NCI-H2029 (cell line): ENCODE measurements around the gene MTF1.
A peak's percentile ranks its signal among the peaks of the same experiment; 100 is the strongest.

Experiments used
- DNase-seq: peaks from one replicate; lab custom pipeline; 2025; lab: John Stamatoyannopoulos, UW

The MTF1 gene

DNA sequence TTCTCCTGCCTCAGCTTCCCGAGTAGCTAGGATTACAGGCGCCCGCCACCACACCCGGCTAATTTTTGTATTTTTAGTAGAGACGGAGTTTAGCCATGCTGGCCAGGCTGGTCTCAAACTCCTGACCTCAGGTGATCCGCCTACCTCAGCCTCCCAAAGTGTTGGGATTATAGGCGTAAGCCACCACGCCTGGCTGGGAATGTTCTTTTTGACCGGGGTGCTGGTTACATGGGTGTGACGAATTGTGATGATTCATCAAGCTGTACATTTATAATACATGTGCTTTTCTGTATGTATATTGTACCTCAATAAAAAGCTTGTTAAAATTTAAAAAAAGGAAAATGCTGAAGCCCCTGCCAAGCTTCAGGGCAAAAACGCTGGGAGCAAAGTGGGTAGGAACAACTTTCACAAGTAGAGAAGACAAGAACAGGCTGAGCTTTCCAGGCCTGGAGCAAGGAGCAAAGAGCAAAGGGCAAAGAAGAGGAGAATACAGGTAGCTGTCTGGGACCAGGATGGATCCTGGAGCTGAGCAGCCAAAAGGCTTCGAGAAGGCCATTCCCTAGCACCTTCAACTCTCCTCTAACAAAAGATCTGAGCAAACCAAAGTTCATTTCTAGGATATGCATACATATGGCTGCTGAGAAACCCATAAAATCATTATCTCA lies 30.9 kb downstream of the MTF1 start:
- DNase-seq = no peak

DNA sequence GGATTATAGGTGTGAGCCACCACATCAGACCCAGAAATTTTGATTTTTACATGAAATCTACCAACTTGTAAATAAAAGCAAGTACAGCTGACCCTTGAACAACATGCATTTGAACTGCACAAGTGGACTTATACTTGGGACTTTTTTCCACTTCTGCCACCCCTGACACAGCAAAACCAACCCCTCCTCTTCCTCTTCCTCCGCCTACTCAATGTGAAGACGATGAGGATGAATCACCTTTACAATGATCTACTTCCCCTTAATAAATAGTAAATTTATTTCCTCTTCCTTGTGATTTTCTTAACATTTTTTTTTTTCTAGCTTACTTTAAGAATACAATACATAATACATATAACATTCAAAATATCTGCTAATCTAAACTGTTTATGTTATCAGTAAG lies 33.9 kb downstream of the MTF1 start:
- DNase-seq = no peak

DNA sequence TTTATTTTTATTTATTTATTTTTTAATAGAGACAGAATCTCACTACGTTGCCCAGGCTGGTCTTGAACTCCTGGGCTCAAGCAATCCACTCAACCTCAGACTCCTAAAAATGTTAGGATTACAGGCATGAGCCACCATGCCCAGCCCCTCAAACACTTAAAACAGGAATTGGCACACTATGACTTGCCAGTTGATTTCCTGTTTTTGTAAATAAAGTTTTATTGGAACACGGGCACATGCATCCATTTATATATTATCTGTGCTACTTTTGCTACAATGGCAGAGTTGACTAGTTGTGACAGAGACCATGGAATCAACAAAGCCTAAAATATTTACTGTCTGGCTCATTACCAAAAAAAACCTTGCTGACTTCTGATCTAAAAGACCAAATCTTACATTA lies 35.4 kb downstream of the MTF1 start:
- DNase-seq = no peak

DNA sequence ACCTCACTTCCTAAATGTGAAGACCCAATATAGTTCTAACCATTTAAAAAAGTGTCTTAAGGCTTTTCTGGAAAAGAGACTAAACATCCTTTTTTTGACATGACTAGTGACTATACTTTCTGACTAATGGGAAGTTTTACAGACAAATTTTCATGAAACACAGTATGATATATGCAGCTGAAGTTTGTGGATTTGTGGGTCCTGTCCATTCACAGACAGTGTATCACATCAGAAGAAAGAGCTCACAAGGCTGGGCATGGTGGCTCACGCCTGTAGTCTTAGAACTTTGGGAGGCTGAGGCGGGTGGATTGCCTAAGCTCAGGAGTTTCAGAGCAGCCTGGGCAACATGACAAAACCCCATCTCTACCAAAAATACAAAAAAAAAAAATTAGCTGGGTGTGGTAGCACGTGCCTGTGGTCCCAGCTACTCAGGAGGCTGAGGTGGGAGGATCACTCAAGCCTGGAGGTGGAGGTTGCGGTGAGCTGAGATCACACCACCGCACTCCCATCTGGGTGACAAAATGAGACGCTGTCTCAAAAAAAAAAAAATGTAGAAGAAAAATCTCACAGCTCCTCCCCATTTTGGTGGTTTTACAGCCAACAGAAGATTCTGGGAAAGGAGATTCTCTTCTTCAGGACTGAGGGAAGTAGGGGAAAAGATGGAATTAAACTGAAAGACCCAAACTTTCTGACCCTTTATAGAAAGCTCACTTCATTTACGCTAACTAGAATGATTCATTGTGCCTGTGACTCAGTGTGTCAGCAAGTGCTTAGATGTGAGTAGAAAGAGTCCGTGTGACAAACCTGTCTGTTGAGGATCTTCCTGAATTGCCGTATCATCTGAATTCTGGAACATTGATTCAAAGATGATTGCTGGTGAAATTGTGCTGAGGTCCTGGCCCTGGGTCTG lies 36.2 kb downstream of the MTF1 start:
- no peak for DNase-seq

DNA sequence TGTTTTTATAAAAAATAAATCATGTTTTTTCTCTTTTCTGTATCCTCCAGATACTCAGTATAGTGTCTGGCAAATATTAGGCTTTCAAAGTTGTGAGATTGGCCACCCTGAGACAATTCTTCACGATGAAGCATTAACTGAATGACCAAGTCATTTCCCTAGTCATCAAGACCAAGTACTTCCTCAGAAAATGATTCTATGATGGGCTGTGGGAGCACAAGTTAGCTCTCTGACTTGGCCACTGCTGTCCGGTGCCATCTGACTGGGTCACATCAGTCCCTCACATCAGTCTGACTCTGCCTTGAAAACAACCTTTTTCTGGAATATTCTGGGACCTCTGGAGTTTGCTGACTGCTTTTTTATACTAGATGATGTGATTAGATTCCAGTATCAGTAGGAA lies 37.9 kb downstream of the MTF1 start:
- no peak for DNase-seq

DNA sequence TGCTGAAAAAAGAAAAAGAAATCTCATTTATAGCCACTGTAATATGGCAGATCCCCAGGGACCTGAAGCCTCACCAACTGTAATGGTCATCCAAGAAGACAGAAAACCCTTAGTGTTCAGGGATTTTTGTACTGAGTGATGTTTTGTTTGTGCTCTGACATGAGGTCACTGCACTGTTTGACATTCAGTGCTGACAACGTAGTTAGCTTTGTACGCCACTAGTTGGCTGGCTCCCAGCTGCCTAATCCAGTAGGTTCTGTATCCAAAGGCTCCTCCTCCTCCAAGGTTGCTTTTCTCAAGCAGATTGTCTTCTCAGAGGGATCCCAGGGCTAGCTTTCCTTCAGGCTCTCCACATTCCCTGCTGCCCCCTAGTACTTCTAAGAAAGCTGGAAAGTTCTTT lies 41.9 kb downstream of the MTF1 start:
- peak; percentile 67 for DNase-seq

DNA sequence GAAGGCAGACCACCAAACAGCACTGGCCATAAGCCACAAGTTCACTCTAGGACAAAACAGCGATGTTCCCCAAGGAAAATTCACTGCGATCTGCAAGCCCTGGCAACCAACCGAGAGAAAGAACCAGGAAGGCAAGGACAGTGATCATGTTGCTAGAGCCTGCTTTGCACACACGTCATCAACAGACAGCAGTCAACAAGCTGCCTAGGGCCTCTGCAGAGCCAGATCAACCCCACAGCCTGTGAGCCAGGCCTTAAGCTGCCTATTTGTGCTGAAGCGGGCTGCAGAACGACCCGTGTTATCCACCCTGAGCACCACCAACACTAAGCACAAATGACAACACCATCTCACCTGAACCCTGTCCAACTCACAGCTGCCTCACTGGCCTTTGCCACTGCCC lies 45.1 kb downstream of the MTF1 start:
- no peak for DNase-seq

DNA sequence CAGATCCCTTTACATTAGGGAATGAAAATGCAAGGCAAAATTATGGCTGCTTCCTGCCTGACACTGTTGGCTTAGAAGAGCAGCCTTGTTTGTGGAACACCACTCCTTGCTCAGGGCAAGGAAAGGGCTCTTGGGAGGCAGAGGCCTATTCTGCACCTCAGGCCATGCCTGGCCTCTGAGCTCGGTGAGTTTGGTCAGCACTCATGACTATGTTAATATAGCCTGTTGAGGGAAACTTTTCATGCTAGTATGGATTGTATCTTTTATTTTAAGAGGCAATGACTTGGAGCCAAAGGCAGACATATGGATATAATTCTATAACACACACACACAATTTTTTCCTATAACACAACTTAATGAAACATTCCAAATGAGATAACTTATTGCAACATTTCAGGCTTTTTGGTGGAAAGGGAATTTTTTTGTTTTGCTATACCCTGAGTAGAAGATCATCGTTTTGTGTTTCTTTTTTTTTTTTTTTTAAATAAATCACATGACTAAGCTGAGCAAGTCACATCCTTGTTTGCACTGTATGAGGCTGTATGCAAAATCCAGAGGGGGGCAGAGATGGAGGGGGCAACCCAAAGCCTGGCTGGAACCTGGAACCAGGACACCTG lies 45.8 kb downstream of the MTF1 start:
- no peak for DNase-seq

DNA sequence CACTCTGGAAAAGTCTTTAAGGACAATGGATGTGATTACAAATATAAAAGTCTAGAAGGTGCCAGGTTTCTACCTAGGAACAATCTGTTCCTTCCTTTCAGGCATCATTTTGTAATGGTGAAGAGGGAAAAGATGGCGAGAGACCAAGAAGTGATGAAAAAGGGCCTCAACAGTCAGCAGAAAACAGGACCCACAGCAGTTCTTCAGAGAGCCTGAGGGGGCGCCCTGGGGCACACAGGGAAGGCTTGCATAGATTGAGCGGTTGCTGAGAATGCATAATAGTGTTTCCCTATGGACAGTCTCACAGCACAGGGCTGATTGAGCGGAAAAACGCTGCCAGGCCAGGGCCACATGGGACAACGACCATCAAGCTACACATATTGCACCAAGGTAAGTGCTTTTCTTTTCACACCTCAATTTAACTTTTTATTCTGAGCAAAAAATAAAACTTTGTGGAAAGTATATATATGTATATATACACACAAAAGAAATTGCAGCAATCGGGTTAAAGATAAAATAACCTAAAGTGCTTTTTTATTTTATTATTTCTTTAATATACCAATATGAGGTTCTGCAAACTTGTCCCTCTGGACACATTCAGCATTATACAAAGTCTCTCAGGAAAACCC lies 48.3 kb downstream of the MTF1 start:
- DNase-seq = peak; percentile 94

DNA sequence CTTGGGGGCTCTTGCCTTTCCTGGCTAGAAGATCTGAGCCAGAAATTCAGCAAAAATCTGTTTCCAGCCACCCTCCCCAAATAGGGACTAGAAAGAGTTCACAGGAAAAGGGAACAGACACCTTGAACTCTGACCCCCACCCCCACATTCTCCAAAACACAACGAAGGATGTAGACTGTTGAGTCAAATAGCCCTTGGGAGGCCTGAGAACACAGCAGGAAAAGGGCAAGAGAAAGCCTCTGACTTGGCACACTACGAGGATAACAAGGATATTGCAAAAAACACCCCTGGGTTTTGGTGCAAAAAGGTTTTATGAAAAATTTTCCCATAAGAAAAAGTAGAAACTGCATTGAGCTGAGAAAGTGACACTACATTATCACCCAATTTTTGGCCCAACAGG lies 49.5 kb downstream of the MTF1 start:
- DNase-seq = no peak

DNA sequence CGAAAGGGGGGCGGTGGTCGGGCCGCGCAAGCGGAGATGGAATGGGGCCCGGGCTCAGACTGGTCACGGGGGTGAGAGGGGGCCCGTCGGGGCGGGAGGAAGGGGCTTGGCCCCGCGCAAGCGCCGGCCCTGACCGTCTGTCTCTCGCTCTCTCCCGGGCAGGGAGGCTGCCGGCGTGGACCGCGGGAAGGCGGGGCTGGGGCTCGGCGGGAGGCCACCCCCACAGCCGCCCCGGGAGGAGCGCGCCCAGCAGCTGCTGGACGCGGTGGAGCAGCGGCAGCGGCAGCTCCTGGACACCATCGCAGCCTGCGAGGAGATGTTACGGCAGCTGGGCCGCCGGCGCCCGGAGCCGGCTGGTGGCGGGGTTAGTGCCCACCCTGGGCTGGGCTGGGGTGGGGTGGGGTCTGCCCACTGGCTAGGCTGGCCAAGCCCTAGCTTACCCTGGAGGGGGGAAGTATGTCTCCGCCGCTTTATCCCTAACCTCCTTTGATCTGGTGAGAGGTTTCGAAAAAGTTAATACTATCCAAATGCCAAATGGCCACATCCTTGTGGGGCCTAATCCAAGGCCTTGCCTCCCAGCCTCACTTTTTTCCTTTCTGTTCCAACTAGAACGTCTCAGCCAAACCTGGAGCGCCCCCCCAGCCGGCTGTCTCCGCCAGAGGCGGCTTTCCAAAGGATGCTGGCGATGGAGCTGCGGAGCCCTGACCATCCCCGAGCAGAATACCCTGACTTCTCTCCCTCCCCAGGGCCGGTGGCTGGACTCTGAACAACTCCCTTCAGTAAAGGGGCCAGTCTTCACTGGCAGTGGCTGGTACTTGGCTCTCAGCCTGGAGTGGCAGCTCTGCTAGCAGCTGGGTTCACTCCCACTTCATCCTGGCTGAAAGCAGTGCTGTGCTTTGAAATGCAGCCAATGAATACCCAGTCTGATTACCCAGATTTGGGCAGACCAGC lies 50.7 kb downstream of the MTF1 start:
- DNase-seq = peak; percentile 96

DNA sequence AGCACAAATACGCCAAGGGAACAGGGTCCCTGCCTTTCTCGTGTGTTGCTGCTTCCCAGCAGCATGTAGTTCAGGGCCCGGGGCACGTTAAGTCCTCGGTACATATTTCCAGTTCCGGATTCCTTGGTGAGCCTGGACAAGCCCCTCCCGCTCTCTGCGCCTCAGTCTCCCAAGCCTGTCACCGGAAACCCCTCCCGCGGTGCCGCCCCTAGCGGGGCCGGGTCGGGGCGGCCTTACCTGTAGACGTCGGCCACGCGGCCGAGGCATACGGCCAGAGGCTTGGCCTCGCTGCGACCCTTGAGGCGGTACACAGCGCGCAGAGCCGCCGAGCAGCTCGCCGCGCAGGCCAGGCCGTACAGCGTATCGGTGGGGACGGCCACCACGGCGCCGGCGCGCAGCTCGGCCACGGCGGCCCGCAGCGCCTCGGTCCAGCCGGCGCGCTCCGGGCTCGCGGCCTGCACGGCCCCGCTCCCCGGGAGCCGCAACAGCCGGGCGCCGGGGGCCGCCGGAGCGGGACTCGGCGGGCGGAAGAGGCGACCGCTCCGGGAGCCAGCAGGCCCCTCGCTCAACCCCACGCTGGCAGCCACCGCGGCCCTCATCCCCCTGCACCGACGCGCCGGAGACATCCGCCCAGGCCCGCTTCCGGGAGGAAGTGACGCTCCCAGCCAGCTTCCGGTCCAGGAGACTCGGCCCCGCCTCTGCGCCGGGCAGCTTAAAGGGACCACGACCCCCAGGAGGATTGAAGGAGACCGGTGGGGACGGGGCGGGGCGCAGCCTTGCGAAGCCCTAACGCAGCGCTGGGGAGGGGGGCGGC lies 51.6 kb downstream of the MTF1 start, which contains the start of the genes C1orf122 and YRDC:
Gene C1orf122, plus strand, starts transcription at position 236 of the 814 bp plus-strand sequence. CDS start 615 bp downstream, outside the sequence.
Gene YRDC, minus strand, starts transcription at position 654 of the 814 bp plus-strand sequence. Its CDS starts 28 bp downstream, at position 626.
- DNase-seq = peak; percentile 99

DNA sequence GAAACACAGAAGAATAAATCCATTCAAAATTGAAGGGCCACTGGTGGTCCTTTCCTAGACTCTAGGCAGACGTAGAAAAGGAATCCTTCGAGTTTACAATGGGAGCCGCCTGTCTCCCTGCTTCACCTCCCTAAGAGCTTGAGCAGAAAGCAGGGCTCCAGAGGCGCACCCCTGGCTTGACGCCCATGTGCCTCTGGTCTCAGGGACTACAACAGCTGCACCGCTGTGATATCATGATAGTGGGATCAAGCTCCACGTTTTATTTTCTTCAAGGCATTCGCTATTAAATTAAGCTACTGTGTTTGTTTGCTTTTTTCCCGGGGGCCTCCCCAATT lies 52.2 kb downstream of the MTF1 start:
- no peak for DNase-seq

DNA sequence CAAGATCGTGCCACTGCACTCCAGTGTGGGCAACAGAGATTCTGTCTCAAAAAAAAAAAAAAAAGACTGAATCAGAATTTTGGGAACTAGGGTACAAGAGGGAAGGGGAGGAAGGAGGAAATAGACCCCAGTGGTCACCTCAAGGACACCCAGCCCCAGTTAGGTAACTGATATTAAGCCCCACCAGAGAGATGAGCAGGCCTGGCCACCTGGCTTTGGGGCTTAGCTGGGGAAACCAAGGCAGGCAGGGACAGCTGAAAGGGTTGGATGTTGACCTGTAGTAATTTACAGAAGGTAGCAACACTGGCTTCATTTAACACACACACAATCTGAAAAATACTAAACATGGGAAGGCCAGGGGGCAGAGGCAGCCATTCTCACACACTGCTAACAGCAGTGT lies 57.0 kb downstream of the MTF1 start:
- DNase-seq = no peak

DNA sequence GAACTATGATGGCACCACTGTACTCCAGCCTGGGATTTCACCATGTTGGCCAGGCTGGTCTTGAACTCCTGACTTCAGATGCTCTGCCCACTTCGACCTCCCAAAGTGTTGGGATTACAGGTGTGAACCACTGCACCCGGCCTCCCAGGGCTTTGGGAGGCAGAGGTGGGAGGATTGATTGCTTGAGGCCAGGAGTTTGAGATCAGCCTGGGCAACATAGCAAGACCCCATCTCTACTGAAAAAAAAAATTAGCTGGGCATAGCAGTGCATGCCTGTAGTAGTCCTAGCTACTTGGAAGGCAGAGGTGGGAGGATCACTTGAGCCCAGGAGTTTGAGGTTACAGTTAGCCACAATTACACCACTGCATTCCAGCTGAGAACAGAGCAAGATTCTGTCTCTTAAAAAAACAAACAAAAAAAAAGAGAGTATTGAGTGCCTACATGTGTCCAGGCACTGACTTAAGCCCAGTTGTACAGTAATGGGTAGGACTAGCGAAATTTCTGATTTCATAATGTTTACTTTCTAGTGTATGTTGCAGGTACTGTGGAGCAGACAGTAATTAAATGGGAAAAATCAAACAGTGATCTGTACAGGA lies 61.5 kb downstream of the MTF1 start:
- no peak for DNase-seq

DNA sequence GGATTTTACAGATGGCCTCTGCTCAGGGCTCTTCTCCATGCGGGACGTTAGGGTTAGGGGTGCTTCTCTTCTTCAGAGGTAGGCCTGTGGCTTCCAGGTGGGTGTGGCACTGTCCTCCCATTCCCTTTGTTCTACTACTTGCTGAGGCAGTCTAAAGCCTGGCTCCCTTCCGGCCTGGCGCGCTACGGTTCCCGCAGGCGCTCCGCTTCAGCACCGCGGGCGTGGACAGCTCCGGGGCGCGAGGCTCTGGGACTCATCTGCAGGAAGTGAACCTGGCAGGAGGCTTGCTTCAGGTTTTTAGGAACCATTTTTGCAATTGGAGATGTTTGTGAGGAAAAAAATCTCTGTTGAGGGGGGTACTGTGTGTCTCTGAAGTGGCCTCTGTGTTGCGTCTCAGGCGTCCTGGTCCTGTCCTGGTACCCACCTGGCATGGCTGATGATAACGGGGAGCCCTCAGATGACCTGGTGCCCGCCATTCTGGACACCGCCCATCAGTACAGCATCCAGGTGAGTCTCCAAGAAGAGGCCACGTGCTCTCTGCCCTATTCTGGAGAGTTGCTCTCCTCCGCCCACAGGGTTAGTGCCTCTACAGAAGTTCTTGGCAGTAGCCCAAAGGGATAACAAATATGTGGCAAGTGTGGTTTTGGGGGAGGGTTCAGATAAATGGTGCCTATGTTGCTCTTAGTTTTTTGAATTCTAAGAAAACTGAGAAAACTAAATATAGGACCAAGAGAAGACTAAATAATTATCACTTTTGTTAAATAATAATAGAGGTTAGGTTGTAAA lies 63.9 kb downstream of the MTF1 start:
- peak; percentile 65 for DNase-seq

DNA sequence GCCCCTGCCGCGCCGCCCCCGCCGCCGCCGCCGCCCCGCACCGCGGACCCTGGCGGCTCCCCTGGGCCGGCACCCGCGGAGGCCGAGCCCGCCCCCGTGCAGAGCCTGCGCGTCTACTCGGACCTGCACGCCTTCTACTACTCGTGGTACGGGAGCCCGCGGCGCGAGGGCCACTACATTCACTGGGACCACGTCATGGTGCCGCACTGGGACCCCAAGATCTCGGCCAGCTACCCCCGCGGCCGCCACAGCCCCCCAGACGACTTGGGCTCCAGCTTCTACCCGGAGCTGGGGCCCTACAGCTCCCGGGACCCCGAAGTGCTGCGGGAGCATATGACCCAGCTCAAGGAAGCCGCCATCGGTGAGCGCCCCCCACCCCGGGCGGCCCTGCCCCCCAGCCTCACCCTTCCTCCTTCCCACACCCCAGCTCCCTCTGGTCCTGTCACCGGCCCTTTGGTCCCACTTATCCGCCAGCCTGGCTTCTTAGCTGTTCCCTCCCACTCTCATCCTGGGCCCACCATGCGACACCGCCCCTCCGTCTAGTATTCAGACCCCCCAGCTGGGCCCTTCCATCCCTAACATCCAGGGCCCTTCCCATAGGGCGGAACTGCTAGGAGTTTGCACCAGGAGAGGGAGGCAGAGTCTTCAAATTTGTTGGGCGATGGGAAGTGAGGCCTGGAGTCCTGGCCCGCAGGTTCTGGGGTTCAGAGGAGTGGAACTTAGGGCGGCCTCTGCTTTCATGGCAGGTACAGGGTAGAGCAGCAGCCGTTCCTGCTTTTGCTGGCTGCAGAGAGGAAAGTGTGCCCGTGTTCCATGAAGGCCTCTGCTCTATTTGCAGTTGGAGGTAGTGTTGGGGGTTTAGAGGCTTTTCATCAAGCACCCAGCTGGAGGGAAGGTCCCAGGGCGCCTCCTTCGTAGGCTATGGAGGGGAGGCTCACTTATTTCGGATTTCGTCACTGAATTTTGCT lies 64.7 kb downstream of the MTF1 start:
- DNase-seq = no peak

DNA sequence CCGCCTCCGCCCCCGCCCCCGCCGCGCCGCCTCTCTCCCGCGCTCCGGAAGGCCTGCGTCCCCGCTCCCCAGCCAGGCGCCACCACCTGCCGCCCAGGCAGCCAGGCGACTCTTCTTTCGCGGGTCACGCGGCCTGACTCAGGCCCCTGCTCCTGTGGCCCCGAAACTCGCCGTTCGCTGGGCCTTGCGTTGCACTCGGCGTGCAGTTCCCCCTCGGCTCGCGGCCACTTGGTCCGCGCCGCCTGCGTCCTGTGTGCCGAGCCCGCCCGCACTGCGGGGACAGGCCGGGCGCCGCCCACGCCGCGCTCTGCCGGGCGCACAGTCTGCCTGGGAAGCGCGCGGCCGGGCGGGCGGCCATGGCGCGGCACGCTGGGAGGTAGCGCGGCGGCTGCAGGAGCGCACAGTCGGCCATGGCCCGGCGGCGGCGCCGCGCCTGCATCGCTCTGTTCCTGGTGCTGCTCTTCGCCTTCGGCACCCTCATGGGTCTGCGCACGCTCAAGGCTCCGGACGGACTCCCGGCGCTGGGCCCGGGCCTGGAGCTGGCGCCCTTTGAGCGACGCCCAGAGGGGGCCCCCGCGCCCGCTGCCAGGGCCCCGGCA lies 65.5 kb downstream of the MTF1 start, which contains the start of gene MANEAL:
Gene MANEAL, plus strand, starts transcription at position 75 of the 599 bp plus-strand sequence. Its CDS starts 336 bp downstream, at position 411.
- DNase-seq = peak; percentile 82
